GM12892 (cell line): Measurements from ENCODE around the gene NEMF.

Experiments used
- POLR2A ChIP-seq: IDR thresholded peaks from 2 replicates; pipeline ENCODE4 v1.6.1; 2011; ENCODE audit warnings: low read depth, low read length, control low read depth
- POLR2AphosphoS5 ChIP-seq: IDR thresholded peaks from 2 replicates; pipeline ENCODE4 v1.6.1; 2011; ENCODE audit warnings: low read depth, low read length, control low read depth
- TAF1 ChIP-seq: IDR thresholded peaks from 2 replicates; pipeline ENCODE4 v1.6.1; 2011; ENCODE audit warnings: low read depth, mild to moderate bottlenecking, control low read depth, low read length, borderline replicate concordance

DNA sequence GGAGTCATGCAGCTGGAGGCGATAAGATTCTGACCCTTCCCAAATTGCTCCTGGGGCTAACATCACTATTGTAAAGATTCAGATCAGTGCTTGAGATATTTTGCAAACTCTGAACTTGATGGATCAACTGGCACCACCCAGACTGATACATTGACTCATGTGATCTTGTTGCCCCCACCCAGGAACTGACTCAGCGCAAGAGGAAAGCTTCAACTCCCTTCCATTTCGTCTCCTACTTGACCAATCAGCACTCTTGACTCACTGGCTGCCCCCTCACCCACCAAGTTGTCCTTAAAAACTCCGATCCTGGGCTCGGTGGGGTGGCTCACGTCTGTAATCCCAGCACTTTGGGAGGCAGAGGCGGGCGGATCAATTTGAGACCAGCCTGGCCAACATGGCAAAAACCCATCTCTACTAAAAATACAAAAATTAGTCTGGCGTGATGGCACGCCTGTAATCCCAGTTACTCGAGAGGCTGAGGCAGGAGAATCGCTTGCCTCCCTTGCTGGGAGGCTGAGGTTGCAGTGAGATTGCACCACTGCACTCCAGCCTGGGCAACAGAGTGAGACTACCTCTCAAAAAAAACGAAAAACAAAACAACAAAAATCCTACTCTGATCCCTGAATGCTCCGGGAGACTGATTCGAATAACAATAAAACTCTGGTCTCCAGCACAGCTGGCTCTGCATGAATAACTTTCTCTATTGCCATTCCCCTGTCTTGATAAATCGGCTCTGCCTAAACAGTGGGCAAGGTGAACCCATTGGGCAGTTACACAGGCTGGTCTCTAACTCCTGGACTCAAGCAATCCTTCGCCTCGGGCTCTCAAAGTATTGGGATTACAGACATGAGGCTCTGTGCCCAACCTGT, 30.5 kb upstream of the NEMF start:
- TF ChIP-seq TAF1: no peak
- no peak for TF ChIP-seq POLR2A
- TF ChIP-seq POLR2AphosphoS5: no peak
